ENCODE data around the gene ATP5F1C. TPM values are rescaled to one million over a fixed set of nuclear protein-coding genes. Genes with fewer than 3 reads are reported as not detected.
"Not testable (repeated sequence)": the region's sequence is repeated elsewhere in the genome, so short reads cannot be mapped to it uniquely, and the experiment has no call there.

The ATP5F1C gene
- total RNA-seq, 2 donors from 2014 or later: 115 to 117 TPM

GRCh38 chr10:7773845-7774801 lies 13.9 kb upstream of the ATP5F1C start:
- no peaks in the 10 kb centered on the region for H3K9me3 ChIP-seq (ENCODE audit: control insufficient read depth, low read length, poor library complexity, severe bottlenecking)
- no peak overlapping the region for H3K27ac Mint-ChIP-seq

GRCh38 chr10:7776777-7777176 lies 11.2 kb upstream of the ATP5F1C start:
- Mint-ChIP-seq H3K4me1 (peaks cover 7% of the 10 kb centered on the region), H3K27me3 (no peaks in the 10 kb centered on the region), H3K4me3 (no peak overlapping the region), H3K36me3 (ENCODE audit: low read depth) (peaks cover 13% of the 10 kb centered on the region), H3K27ac (no peak overlapping the region)
- DNase-seq (no peak), ATAC-seq (no peak)
- H3K9me3 ChIP-seq (ENCODE audit: control insufficient read depth, low read length, poor library complexity, severe bottlenecking): no peaks in the 10 kb centered on the region

More at GRCh38 chr10:7773845-7774801, 13.9 kb upstream of the ATP5F1C start:
- Mint-ChIP-seq H3K27me3 (no peaks in the 10 kb centered on the region), H3K36me3 (ENCODE audit: low read depth) (peaks cover 16% of the 10 kb centered on the region), H3K4me3 (no peak overlapping the region), H3K4me1 (peaks cover 3% of the 10 kb centered on the region)
- no peak for DNase-seq
- no peak for ATAC-seq

GRCh38 chr10:7782194-7782593 lies 5.8 kb upstream of the ATP5F1C start:
- not testable (repeated sequence) for H3K27me3 Mint-ChIP-seq, H3K27ac Mint-ChIP-seq

GRCh38 chr10:7786430-7786829 lies 1.5 kb upstream of the ATP5F1C start:
- Mint-ChIP-seq H3K27ac (no peak overlapping the region), H3K36me3 (ENCODE audit: low read depth) (peaks cover 3% of the 10 kb centered on the region), H3K4me1 (peaks cover 32% of the 10 kb centered on the region), H3K4me3 (no peak overlapping the region), H3K27me3 (no peaks in the 10 kb centered on the region)
- no peak for ATAC-seq
- H3K9me3 ChIP-seq (ENCODE audit: control insufficient read depth, low read length, poor library complexity, severe bottlenecking): no peaks in the 10 kb centered on the region
- no peak for DNase-seq

More at GRCh38 chr10:7782194-7782593, 5.8 kb upstream of the ATP5F1C start:
- not testable (repeated sequence) for H3K9me3 ChIP-seq (ENCODE audit: control insufficient read depth, low read length, poor library complexity, severe bottlenecking); H3K36me3 Mint-ChIP-seq (ENCODE audit: low read depth); H3K4me3 Mint-ChIP-seq; DNase-seq; ATAC-seq
- peaks cover 19% of the 10 kb centered on the region for H3K4me1 Mint-ChIP-seq

GRCh38 chr10:7787150-7787856 lies 674 bp upstream of the ATP5F1C start:
- Mint-ChIP-seq H3K27me3 (no peaks in the 10 kb centered on the region), H3K27ac (no peak overlapping the region), H3K36me3 (ENCODE audit: low read depth) (peaks cover 3% of the 10 kb centered on the region), H3K4me3 (no peak overlapping the region), H3K4me1 (peaks cover 35% of the 10 kb centered on the region)
- ATAC-seq (no peak), DNase-seq (no peak)
- H3K9me3 ChIP-seq (ENCODE audit: control insufficient read depth, low read length, poor library complexity, severe bottlenecking): no peaks in the 10 kb centered on the region

- Mint-ChIP-seq H3K4me3 (no peak overlapping the region), H3K27ac (no peak overlapping the region), H3K4me1 (peaks cover 42% of the 10 kb centered on the region), H3K27me3 (no peaks in the 10 kb centered on the region), H3K36me3 (ENCODE audit: low read depth) (peaks cover 5% of the 10 kb centered on the region)
- ATAC-seq: peak; percentile 8
- peak in 1 of 3 donors; percentile 11 for DNase-seq
- H3K9me3 ChIP-seq (ENCODE audit: control insufficient read depth, low read length, poor library complexity, severe bottlenecking): no peaks in the 10 kb centered on the region
Measured at GRCh38 chr10:7788639-7789286, 786 bp downstream of the ATP5F1C start.

GRCh38 chr10:7789390-7789789 lies 1.4 kb downstream of the ATP5F1C start:
- ATAC-seq (no peak), DNase-seq (no peak)
- H3K4me3 Mint-ChIP-seq: no peak overlapping the region
- no peaks in the 10 kb centered on the region for H3K9me3 ChIP-seq (ENCODE audit: control insufficient read depth, low read length, poor library complexity, severe bottlenecking)
- H3K4me1 Mint-ChIP-seq: peaks cover 47% of the 10 kb centered on the region
- H3K36me3 Mint-ChIP-seq (ENCODE audit: low read depth): peaks cover 5% of the 10 kb centered on the region
- H3K27me3 Mint-ChIP-seq: no peaks in the 10 kb centered on the region
- no peak overlapping the region for H3K27ac Mint-ChIP-seq

GRCh38 chr10:7792541-7792940 lies 4.6 kb downstream of the ATP5F1C start:
- DNase-seq (no peak), ATAC-seq (no peak)
- Mint-ChIP-seq H3K27me3 (no peaks in the 10 kb centered on the region), H3K36me3 (ENCODE audit: low read depth) (peaks cover 5% of the 10 kb centered on the region), H3K4me3 (no peak overlapping the region), H3K4me1 (peaks cover 48% of the 10 kb centered on the region), H3K27ac (peak overlapping the region; percentile 6)
- no peaks in the 10 kb centered on the region for H3K9me3 ChIP-seq (ENCODE audit: control insufficient read depth, low read length, poor library complexity, severe bottlenecking)

GRCh38 chr10:7794251-7795026 lies 6.5 kb downstream of the ATP5F1C start:
- H3K4me3 Mint-ChIP-seq: no peak overlapping the region
- ATAC-seq (no peak), DNase-seq (no peak)
- H3K27me3 Mint-ChIP-seq: no peaks in the 10 kb centered on the region
- peaks cover 5% of the 10 kb centered on the region for H3K36me3 Mint-ChIP-seq (ENCODE audit: low read depth)
- H3K9me3 ChIP-seq (ENCODE audit: control insufficient read depth, low read length, poor library complexity, severe bottlenecking): no peaks in the 10 kb centered on the region
- H3K27ac Mint-ChIP-seq: peak overlapping the region; percentile 32
- H3K4me1 Mint-ChIP-seq: peaks cover 42% of the 10 kb centered on the region

- no peaks in the 10 kb centered on the region for H3K9me3 ChIP-seq (ENCODE audit: control insufficient read depth, low read length, poor library complexity, severe bottlenecking)
- Mint-ChIP-seq H3K27ac (peak overlapping the region; percentile 32), H3K4me3 (no peak overlapping the region), H3K36me3 (ENCODE audit: low read depth) (peaks cover 4% of the 10 kb centered on the region), H3K4me1 (peaks cover 34% of the 10 kb centered on the region), H3K27me3 (no peaks in the 10 kb centered on the region)
- ATAC-seq: no peak
- no peak for DNase-seq
Measured at GRCh38 chr10:7795605-7796004, 7.6 kb downstream of the ATP5F1C start.

GRCh38 chr10:7797582-7797981 lies 9.6 kb downstream of the ATP5F1C start:
- ATAC-seq: no peak
- Mint-ChIP-seq H3K27me3 (no peaks in the 10 kb centered on the region), H3K4me3 (no peak overlapping the region), H3K36me3 (ENCODE audit: low read depth) (no peaks in the 10 kb centered on the region), H3K4me1 (peaks cover 26% of the 10 kb centered on the region), H3K27ac (peak overlapping the region; percentile 34)
- H3K9me3 ChIP-seq (ENCODE audit: control insufficient read depth, low read length, poor library complexity, severe bottlenecking): no peaks in the 10 kb centered on the region
- no peak for DNase-seq

GRCh38 chr10:7802606-7803005 lies 14.6 kb downstream of the ATP5F1C start:
- peaks cover 5% of the 10 kb centered on the region for H3K36me3 Mint-ChIP-seq (ENCODE audit: low read depth)
- no peak for ATAC-seq
- no peak overlapping the region for H3K4me3 Mint-ChIP-seq
- H3K9me3 ChIP-seq (ENCODE audit: control insufficient read depth, low read length, poor library complexity, severe bottlenecking): no peaks in the 10 kb centered on the region
- H3K4me1 Mint-ChIP-seq: peaks cover 3% of the 10 kb centered on the region
- no peaks in the 10 kb centered on the region for H3K27me3 Mint-ChIP-seq
- no peak overlapping the region for H3K27ac Mint-ChIP-seq
- no peak for DNase-seq

Measured in T-helper 17 cell (primary cell).